ENCODE data around the gene NMRK2.
A peak's percentile ranks its signal among the peaks of the same experiment; 100 is the strongest.
"Not testable (repeated sequence)": the region's sequence is repeated elsewhere in the genome, so short reads cannot be mapped to it uniquely, and the experiment has no call there.

The NMRK2 gene

GRCh38 chr19:3932931-3933810 lies at the start of gene NMRK2:
Gene NMRK2, plus strand, starts transcription at chr19:3933069. Its CDS starts 603 bp downstream, at chr19:3933672.
- peak in 1 of 3 experiments; percentile 5 for DNase-seq (ENCODE audit: low read depth in 3 of 3)

- DNase-seq (ENCODE audit: low read depth in 3 of 3) = no peak
Observed at GRCh38 chr19:3890591-3890990, 42.3 kb upstream of the NMRK2 start.

GRCh38 chr19:3893509-3894179 lies 39.2 kb upstream of the NMRK2 start:
- no peak for DNase-seq (ENCODE audit: low read depth in 3 of 3)

GRCh38 chr19:3894959-3895358 lies 37.9 kb upstream of the NMRK2 start:
- not testable (repeated sequence) for DNase-seq (ENCODE audit: low read depth in 3 of 3)

GRCh38 chr19:3895788-3896187 lies 37.1 kb upstream of the NMRK2 start:
- DNase-seq (ENCODE audit: low read depth in 3 of 3) = no peak

- DNase-seq (ENCODE audit: low read depth in 3 of 3) = no peak
Observed at GRCh38 chr19:3897936-3898335, 34.9 kb upstream of the NMRK2 start.

GRCh38 chr19:3898426-3898825 lies 34.4 kb upstream of the NMRK2 start:
- no peak for DNase-seq (ENCODE audit: low read depth in 3 of 3)

GRCh38 chr19:3899531-3900294 lies 33.2 kb upstream of the NMRK2 start:
- no peak for DNase-seq (ENCODE audit: low read depth in 3 of 3)

- no peak for DNase-seq (ENCODE audit: low read depth in 3 of 3)
Observed at GRCh38 chr19:3902317-3902973, 30.4 kb upstream of the NMRK2 start.

GRCh38 chr19:3904233-3904632 lies 28.6 kb upstream of the NMRK2 start:
- no peak for DNase-seq (ENCODE audit: low read depth in 3 of 3)

- DNase-seq (ENCODE audit: low read depth in 3 of 3) = no peak
Observed at GRCh38 chr19:3907626-3908265, 25.1 kb upstream of the NMRK2 start.

- no peak for DNase-seq (ENCODE audit: low read depth in 3 of 3)
Observed at GRCh38 chr19:3908266-3909054, 24.4 kb upstream of the NMRK2 start.

- DNase-seq (ENCODE audit: low read depth in 3 of 3) = no peak
Observed at GRCh38 chr19:3910105-3910504, 22.8 kb upstream of the NMRK2 start.

GRCh38 chr19:3914199-3914598 lies 18.7 kb upstream of the NMRK2 start:
- DNase-seq (ENCODE audit: low read depth in 3 of 3) = no peak

- DNase-seq (ENCODE audit: low read depth in 3 of 3) = no peak
Observed at GRCh38 chr19:3916033-3916432, 16.8 kb upstream of the NMRK2 start.

GRCh38 chr19:3919793-3920192 lies 13.1 kb upstream of the NMRK2 start:
- no peak for DNase-seq (ENCODE audit: low read depth in 3 of 3)

- no peak for DNase-seq (ENCODE audit: low read depth in 3 of 3)
Observed at GRCh38 chr19:3923096-3923758, 9.6 kb upstream of the NMRK2 start.

- DNase-seq (ENCODE audit: low read depth in 3 of 3) = no peak
Observed at GRCh38 chr19:3923912-3924311, 9.0 kb upstream of the NMRK2 start.

- no peak for DNase-seq (ENCODE audit: low read depth in 3 of 3)
Observed at GRCh38 chr19:3931041-3931440, 1.8 kb upstream of the NMRK2 start.
